Naive thymus-derived CD4-positive, alpha-beta T cell (primary cell): ENCODE results near the gene MTHFD2L. TPM values are rescaled to one million over a fixed set of nuclear protein-coding genes. Genes with fewer than 3 reads are reported as not detected.
"Not testable (repeated sequence)": the region's sequence is repeated elsewhere in the genome, so short reads cannot be mapped to it uniquely, and the experiment has no call there.

Source experiments
- ATAC-seq: fragments of 150-1000 bp; cut with Tn5 transposase; 2 replicates; pipeline ENCODE4 v1.10.0; 2021; ENCODE audit warnings: mild to moderate bottlenecking, moderate library complexity
- CTCF ChIA-PET: fragments of 350-600 bp; sonication (Branson Sonifier 250); formaldehyde crosslinking; loops from one replicate; lab custom pipeline; 2021; ENCODE audit warnings: antibody characterized with exemption; lab: Charles Lee
- POLR2A ChIA-PET: fragments of 350-600 bp; sonication (Branson Sonifier 250); formaldehyde crosslinking; loops from one replicate; lab custom pipeline; 2021; ENCODE audit warnings: antibody characterized with exemption, inconsistent platforms; lab: Charles Lee
- DNase-seq, 9 donors: peaks; one replicate each; pipeline versions ENCODE4 v3.0.0 to v3.0.0-alpha.2; 2020 to 2022; ENCODE audit warnings: mixed read lengths in 1 of 9
- H3K27ac ChIP-seq: one replicate; pipeline ENCODE4 v1.7.0; 2013; ENCODE audit warnings: mild to moderate bottlenecking, low read depth, low read length, moderate library complexity
- H3K27me3 ChIP-seq, 2 donors: one replicate each; pipeline ENCODE4 v1.7.0; 2013; ENCODE audit warnings: low read length in 2 of 2, mild to moderate bottlenecking in 2 of 2, moderate library complexity in 2 of 2; ENCODE audit not compliant: control insufficient read depth in 2 of 2, insufficient read depth in 2 of 2
- H3K36me3 ChIP-seq, 3 experiments: 1 replicate in 2 of 3; 2 replicates in 1 of 3; pipeline ENCODE4 v1.7.0; 2013; ENCODE audit warnings: low read length in 3 of 3, mild to moderate bottlenecking in 3 of 3, moderate library complexity in 1 of 3; ENCODE audit not compliant: insufficient read depth in 3 of 3, control insufficient read depth in 2 of 3
- H3K4me1 ChIP-seq, 2 donors: one replicate each; pipeline ENCODE4 v1.7.0; 2013; ENCODE audit warnings: low read length in 2 of 2, mild to moderate bottlenecking in 2 of 2, moderate library complexity in 1 of 2; ENCODE audit not compliant: control insufficient read depth in 2 of 2, insufficient read depth in 2 of 2
- H3K4me3 ChIP-seq: 2 replicates; pipeline ENCODE4 v1.7.0; 2013; ENCODE audit warnings: mild to moderate bottlenecking, low read length
- H3K9me3 ChIP-seq, 3 experiments: 1 replicate in 2 of 3; 2 replicates in 1 of 3; pipeline ENCODE4 v1.7.0; 2013; ENCODE audit warnings: low read length in 3 of 3; ENCODE audit not compliant: control insufficient read depth in 2 of 3
- H3K27ac Mint-ChIP-seq, 9 donors: one replicate each; pipeline ENCODE4 v1.8.0; 2020 to 2022; ENCODE audit warnings: mixed read lengths in 9 of 9, mild to moderate bottlenecking in 8 of 9, moderate library complexity in 5 of 9, inconsistent platforms in 2 of 9
- H3K27me3 Mint-ChIP-seq, 5 donors: one replicate each; pipeline ENCODE4 v1.8.0; 2021 to 2022; ENCODE audit warnings: mixed read lengths in 5 of 5, mild to moderate bottlenecking in 1 of 5
- H3K36me3 Mint-ChIP-seq, 5 donors: one replicate each; pipeline ENCODE4 v1.8.0; 2020 to 2022; ENCODE audit warnings: mixed read lengths in 5 of 5, mild to moderate bottlenecking in 3 of 5, inconsistent platforms in 1 of 5
- H3K4me1 Mint-ChIP-seq, 7 donors: one replicate each; pipeline ENCODE4 v1.8.0; 2020 to 2022; ENCODE audit warnings: mixed read lengths in 7 of 7, mild to moderate bottlenecking in 3 of 7, inconsistent platforms in 1 of 7
- H3K4me3 Mint-ChIP-seq, 10 donors: one replicate each; pipeline ENCODE4 v1.8.0; 2020 to 2022; ENCODE audit warnings: mild to moderate bottlenecking in 10 of 10, mixed read lengths in 10 of 10, moderate library complexity in 6 of 10, inconsistent platforms in 2 of 10
- H3K9me3 Mint-ChIP-seq, 11 donors: one replicate each; pipeline ENCODE4 v1.8.0; 2020 to 2022; ENCODE audit warnings: mixed read lengths in 11 of 11, mild to moderate bottlenecking in 4 of 11, inconsistent platforms in 1 of 11, moderate library complexity in 1 of 11
- intact Hi-C, 2 donors: fragments of 100-400 bp; cut with micrococcal nuclease; formaldehyde crosslinking; loops; one replicate each; pipeline ENCODE4 v1.15.1; 2023
- polyA plus RNA-seq, 2 donors: library from polyadenylated mRNA; unstranded; fragments of 300-500 nt; fragmentation: Illumina TruSeq; gene quantifications; one replicate each; pipeline ENCODE4 v1.2.3, GENCODE V29; 2021
- total RNA-seq, 6 experiments: library from RNA in 5 of 6; stranded (reverse) in 5 of 6; gene quantifications; 1 replicate in 5 of 6; 2 replicates in 1 of 6; pipeline ENCODE4 v1.2.3 and lab custom pipeline; 2021 to 2026

The MTHFD2L gene
- total and polyA plus RNA-seq, 7 experiments from 2014 or later: 2.3 to 13.7 (median 10.2) TPM

DNA sequence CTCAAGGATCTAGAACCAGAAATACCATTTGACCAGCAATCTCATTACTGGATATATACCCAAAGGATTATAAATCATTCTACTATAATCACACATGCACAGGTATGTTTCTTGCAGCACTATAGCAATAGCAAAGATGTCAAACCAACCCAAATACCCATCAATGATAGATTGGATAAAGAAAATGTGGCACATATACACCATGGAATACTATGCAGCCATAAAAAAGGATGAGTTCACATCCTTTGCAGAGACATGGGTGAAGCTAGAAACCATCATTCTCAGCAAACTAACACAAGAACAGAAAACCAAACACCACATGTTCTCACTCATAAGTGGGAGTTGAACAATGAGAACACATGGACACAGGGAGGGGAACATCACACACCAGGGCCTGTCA, 25.7 kb upstream of the MTHFD2L start:
- H3K9me3 ChIP-seq, H3K27me3 ChIP-seq, ATAC-seq, H3K4me1 ChIP-seq, H3K4me3 ChIP-seq, POLR2A ChIA-PET, H3K36me3 ChIP-seq, DNase-seq, H3K27ac ChIP-seq, H3K4me1 Mint-ChIP-seq, CTCF ChIA-PET, H3K27ac Mint-ChIP-seq, H3K36me3 Mint-ChIP-seq, H3K4me3 Mint-ChIP-seq: not testable (repeated sequence)
- Mint-ChIP-seq H3K9me3 (peaks cover 0 to 14% (median 3%) of the 10 kb centered on the region in 11 donors), H3K27me3 (peaks cover 5 to 32% (median 8%) of the 10 kb centered on the region in 5 donors)
- intact Hi-C loops: loop anchor here (2.0 to 10.0 kb wide), 4 partner anchors 403 to 1430 kb away; no protein-coding TSS in a partner anchor

DNA sequence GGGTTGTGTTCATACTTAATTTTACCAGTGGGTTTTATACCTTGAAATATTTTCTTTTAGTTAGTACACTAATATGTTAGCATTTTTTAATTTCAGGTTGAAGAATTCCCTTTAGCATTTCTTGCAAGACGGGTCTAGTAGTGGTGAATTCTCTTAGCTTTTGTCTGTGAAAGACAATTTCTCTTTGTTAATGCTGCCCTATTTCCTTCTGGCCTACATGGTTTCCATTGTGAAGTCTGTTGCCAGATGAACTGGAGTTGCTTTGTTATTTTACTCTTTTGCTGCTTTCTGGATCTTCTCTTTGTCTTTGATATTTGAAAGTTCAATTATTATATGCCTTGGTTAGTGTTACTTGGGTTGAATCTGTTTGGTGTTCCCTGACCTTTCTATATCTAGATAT, 25.0 kb upstream of the MTHFD2L start:
- Histone ChIP-seq H3K27me3 (no peaks in the 10 kb centered on the region), H3K36me3 (no peaks in the 10 kb centered on the region), H3K4me1 (no peaks in the 10 kb centered on the region), H3K9me3 (no peaks in the 10 kb centered on the region), H3K27ac (no peak overlapping the region), H3K4me3 (no peak overlapping the region)
- POLR2A ChIA-PET: interaction anchor here (0.6 kb wide), 1 partner anchor 1306 kb away, joined by 4 read pairs; no protein-coding TSS in a partner anchor
- ATAC-seq (no peak), DNase-seq (no peak)
- Mint-ChIP-seq H3K4me1 (no peaks in the 10 kb centered on the region), H3K4me3 (no peak overlapping the region), H3K27ac (no peak overlapping the region), H3K9me3 (peaks cover 0 to 14% (median 3%) of the 10 kb centered on the region in 11 donors), H3K36me3 (peaks cover 0 to 8% (median 0%) of the 10 kb centered on the region in 5 donors), H3K27me3 (peaks cover 0 to 25% (median 11%) of the 10 kb centered on the region in 5 donors)
- intact Hi-C loops: loop anchor here (2.0 to 10.0 kb wide), 4 partner anchors 404 to 1431 kb away; no protein-coding TSS in a partner anchor
- CTCF ChIA-PET: no interaction called here

DNA sequence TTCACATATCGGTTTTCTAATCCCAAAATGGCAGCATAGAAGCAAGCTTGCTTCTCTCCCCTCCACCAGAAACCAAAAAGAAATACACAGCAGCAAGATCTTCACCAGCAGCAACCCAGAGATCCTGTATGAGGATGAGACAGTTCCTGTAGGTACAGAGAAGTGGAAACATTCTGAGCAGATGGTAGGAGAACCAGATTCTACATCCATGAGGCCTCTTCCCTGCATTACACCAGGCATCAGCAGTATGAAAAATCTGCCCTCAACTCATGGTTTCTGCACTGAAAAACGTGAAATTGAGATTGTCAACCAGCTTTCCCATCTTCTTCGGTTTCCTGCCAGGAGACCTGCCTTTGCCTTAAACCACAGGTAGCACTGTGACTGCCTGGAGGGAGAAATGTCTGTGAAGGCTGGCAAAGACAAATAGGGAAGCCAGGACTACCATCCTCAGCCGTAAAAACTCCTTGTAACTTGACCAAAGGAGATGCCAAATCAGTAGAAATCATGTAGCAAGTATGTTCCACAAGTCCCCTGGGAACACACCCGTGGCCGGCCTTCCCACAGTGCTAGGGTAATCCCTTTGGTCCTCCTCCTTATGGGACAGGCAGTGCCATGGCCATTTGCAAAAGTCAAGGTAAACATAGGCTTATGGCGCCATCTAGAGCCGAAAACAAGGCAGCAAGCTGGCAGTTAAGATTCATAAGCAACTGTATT, 24.0 kb upstream of the MTHFD2L start:
- no peak overlapping the region for H3K4me3 ChIP-seq
- H3K36me3 Mint-ChIP-seq: peaks cover 0 to 8% (median 0%) of the 10 kb centered on the region in 5 donors
- no peak overlapping the region for H3K4me3 Mint-ChIP-seq
- ATAC-seq: peak; percentile 65
- peaks cover 5 to 28% (median 12%) of the 10 kb centered on the region in 5 donors for H3K27me3 Mint-ChIP-seq
- no peaks in the 10 kb centered on the region for H3K36me3 ChIP-seq
- intact Hi-C loops: loop anchor here (1.0 to 10.0 kb wide), 7 partner anchors 405 to 1432 kb away; no protein-coding TSS in a partner anchor
- DNase-seq: peak in 6 of 9 donors; percentile 8 to 43 (median 20)
- no peaks in the 10 kb centered on the region for H3K4me1 Mint-ChIP-seq
- H3K9me3 ChIP-seq: no peaks in the 10 kb centered on the region
- ChIA-PET CTCF (interaction anchor here (0.6 kb wide), 2 partner anchors 85 to 819 kb away, joined by 3 read pairs; no protein-coding TSS in a partner anchor), POLR2A (interaction anchor here (0.6 kb wide), 1 partner anchor 1305 kb away, joined by 4 read pairs; no protein-coding TSS in a partner anchor)
- H3K27ac ChIP-seq: no peak overlapping the region
- H3K9me3 Mint-ChIP-seq: peaks cover 0 to 14% (median 4%) of the 10 kb centered on the region in 11 donors
- no peaks in the 10 kb centered on the region for H3K4me1 ChIP-seq
- no peaks in the 10 kb centered on the region for H3K27me3 ChIP-seq
- no peak overlapping the region for H3K27ac Mint-ChIP-seq

DNA sequence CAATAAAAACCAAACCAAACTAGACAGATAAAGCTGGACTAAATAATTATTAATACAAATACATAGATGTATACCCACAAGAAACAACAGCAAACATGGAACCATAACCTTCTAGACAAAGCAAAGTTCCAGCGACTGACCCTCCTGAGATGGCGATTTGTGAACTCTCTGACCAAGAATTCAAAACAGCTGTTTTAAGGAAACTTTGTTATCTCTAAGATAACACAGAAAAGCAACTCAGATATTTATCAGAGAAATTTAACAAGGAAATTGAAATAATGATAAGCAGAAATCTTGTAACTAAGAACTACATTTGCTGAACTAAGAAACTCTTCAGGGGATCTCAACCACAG, 23.4 kb upstream of the MTHFD2L start:
- Histone ChIP-seq H3K36me3 (no peaks in the 10 kb centered on the region), H3K4me3 (no peak overlapping the region), H3K9me3 (no peaks in the 10 kb centered on the region), H3K27ac (no peak overlapping the region), H3K27me3 (no peaks in the 10 kb centered on the region), H3K4me1 (no peaks in the 10 kb centered on the region)
- DNase-seq: no peak
- intact Hi-C loops: loop anchor here (1.0 to 10.0 kb wide), 6 partner anchors 472 to 1432 kb away; no protein-coding TSS in a partner anchor
- Mint-ChIP-seq H3K4me3 (no peak overlapping the region), H3K27me3 (peaks cover 5 to 28% (median 12%) of the 10 kb centered on the region in 5 donors), H3K36me3 (peaks cover 0 to 8% (median 0%) of the 10 kb centered on the region in 5 donors), H3K9me3 (peaks cover 0 to 14% (median 4%) of the 10 kb centered on the region in 11 donors), H3K4me1 (no peaks in the 10 kb centered on the region), H3K27ac (no peak overlapping the region)
- ATAC-seq: no peak
- ChIA-PET CTCF (interaction anchor here (0.6 to 0.7 kb wide), 3 partner anchors 44 to 820 kb away, joined by 3 read pairs; no protein-coding TSS in a partner anchor), POLR2A (no interaction called here)

DNA sequence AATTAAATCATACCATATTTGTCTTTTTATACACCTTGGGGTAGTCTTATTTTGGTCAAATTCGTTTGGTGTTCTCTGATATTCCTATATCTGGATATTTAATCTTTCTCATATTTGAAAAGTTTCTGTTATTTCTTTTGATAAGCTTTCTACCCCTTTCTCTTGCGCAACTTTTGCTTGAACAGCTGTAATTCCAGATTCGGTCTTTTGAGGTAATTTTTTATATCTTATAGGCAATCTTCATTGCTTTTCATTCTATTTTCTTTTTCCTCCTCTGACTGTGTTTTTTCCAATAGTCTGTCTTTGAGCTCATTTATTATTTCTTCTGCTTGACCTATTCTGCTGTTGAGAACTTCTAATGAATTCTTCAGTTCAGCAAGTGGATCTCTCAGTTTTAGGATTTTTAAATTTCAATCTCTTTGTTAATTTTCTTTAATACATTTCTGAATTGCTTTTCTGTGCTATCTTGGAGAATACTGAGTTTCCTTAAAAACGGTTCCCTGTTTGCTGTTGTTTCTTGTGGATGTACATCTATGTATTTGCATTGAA, 11.3 kb upstream of the MTHFD2L start:
- Mint-ChIP-seq H3K4me1 (no peaks in the 10 kb centered on the region), H3K9me3 (peaks cover 0 to 20% (median 8%) of the 10 kb centered on the region in 11 donors), H3K27ac (no peak overlapping the region), H3K27me3 (peaks cover 41 to 49% (median 47%) of the 10 kb centered on the region in 5 donors), H3K36me3 (peaks cover 0 to 8% (median 0%) of the 10 kb centered on the region in 5 donors), H3K4me3 (no peak overlapping the region)
- Histone ChIP-seq H3K9me3 (no peaks in the 10 kb centered on the region), H3K36me3 (no peaks in the 10 kb centered on the region), H3K4me3 (no peak overlapping the region), H3K27me3 (no peaks in the 10 kb centered on the region), H3K4me1 (no peaks in the 10 kb centered on the region), H3K27ac (no peak overlapping the region)
- ChIA-PET CTCF (no interaction called here), POLR2A (interaction anchor here (1.0 kb wide), 1 partner anchor 11 kb away, joined by 3 read pairs; no protein-coding TSS in a partner anchor)
- intact Hi-C loops: no loop called here
- ATAC-seq: no peak
- no peak for DNase-seq

DNA sequence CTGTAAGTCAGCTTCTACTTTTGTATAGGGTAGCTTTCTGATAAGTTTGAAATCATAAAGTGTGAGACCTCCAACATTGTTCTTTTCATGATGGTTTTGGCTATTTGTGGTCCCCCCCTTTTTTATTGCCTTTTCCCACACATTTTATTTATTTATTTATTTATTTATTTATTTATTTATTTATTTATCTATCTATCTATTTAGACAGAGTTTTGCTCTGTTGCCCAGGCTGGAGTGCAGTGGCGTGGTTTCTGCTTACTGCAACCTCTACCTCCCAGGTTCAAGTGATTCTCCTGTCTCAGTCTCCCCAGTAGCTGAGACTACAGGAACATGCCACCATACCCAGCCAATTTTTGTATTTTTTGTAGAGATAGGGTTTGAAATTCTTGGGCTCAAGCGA, 9.7 kb upstream of the MTHFD2L start:
- H3K27ac Mint-ChIP-seq: no peak overlapping the region
- peaks cover 0 to 8% (median 0%) of the 10 kb centered on the region in 5 donors for H3K36me3 Mint-ChIP-seq
- Histone ChIP-seq H3K9me3 (no peaks in the 10 kb centered on the region), H3K36me3 (no peaks in the 10 kb centered on the region), H3K27me3 (no peaks in the 10 kb centered on the region), H3K4me3 (no peak overlapping the region), H3K27ac (no peak overlapping the region), H3K4me1 (no peaks in the 10 kb centered on the region)
- H3K4me1 Mint-ChIP-seq: no peaks in the 10 kb centered on the region
- POLR2A ChIA-PET: no interaction called here
- ATAC-seq: no peak
- peaks cover 0 to 20% (median 8%) of the 10 kb centered on the region in 11 donors for H3K9me3 Mint-ChIP-seq
- intact Hi-C loops: no loop called here
- CTCF ChIA-PET: no interaction called here
- no peak overlapping the region for H3K4me3 Mint-ChIP-seq
- H3K27me3 Mint-ChIP-seq: peaks cover 37 to 50% (median 41%) of the 10 kb centered on the region in 5 donors
- DNase-seq: no peak
